GM15510 (cell line): ENCODE measurements around the gene MAG.

ENCODE experiments used
- POLR2A ChIP-seq: IDR thresholded peaks from 3 replicates; pipeline ENCODE4 v1.6.1; 2011; ENCODE audit warnings: borderline replicate concordance; ENCODE audit not compliant: insufficient read length; ENCODE audit errors: extremely low read depth

The MAG gene

DNA sequence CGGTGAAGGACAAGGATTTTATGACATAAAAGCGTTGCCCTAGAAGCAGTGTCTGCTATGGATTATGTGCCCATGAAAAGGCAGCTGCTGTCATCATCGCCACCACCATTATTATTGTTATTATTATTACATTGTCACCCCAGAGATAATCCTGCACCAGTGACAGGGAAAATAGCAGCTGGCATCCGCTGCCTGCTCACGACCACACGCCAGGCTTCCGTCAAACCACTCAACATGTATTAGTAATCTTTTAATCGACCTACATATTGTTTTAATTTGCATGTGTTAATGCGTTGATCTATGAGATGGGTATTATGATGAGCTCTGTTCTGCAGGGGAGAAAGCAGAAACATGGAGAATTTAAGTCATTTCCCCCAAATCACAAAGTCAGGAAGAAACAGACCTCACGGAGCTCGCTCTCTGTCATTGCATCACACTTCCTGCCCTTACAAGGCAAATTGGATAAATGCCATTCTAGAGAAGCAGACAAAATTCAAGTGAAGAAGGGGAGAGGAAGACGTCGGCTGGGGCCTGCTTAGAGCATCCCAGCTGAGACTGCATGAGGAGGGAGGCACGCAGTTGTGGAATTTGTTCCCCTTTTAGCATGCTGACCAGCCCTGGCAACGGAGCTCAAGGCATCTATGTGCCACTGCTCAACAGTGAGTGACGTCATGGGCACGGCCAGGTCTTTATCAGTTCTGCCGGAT is 66.1 kb downstream of the MAG start, which contains the start of gene FFAR3:
Gene FFAR3, plus strand, starts transcription at position 594 of the 707 bp plus-strand sequence. CDS start 431 bp downstream, outside the sequence.
- no peak for TF ChIP-seq POLR2A

DNA sequence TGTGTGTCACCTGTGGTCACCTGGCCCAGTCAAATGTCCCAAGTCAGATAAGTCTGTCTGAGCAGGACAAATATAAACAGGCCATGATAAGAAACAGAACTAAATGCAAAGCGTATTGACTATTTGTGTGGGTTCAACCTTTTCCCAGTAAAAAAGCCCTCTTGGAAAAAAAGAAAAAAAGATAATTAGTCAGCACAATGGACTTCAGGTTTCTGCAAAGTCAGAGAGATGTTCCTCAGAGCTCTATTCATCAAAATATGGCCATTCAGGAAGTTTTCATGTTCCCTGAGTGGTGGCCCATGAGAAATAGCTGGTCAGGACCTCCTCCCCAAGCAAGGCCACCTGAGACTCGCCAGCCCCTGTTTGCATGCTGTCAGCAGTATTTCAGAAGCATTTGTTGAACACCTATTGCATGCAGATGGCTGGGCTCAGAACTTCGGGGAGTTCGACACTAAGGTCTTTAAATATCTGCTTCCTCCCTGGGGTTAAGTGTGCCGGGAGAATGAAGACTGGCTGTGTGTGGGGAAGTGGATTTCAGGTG is 69.0 kb downstream of the MAG start:
- no peak for TF ChIP-seq POLR2A

DNA sequence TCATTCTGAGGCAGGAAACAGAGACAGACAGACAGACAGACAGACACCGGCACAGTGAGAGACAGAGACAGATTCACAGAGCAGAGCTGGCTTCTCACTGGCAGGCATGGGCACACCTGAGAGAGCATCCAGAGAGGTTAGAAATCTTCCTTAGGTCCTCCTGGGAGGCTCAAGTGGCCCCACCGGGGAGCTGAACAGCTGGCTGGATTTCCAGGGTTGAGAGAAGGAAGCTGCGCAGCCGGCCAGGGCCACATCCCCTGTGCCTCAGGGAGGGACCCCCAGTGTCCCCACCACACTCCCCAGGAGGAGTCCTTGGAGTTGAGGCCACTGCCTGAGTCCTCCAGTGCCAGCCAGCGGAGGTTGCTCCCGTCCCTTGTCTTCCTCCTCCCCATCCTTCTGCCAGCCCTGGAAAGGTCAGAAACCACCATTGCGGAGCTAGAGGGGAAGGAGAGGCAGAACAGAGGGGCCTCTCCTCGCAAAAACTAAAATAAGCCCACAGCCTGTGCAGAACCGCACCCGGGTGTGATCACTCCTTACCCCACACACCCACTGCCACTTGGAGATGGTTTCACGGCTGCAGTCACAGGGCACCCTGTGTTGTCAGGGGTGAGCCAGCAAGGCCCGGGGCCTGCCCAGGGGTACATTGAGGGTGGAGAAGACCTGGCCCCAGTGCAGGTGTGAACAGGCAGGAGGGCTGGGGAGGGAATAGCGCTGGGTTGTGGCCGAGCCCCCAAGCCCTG is 70.5 kb downstream of the MAG start:
- no peak for TF ChIP-seq POLR2A

DNA sequence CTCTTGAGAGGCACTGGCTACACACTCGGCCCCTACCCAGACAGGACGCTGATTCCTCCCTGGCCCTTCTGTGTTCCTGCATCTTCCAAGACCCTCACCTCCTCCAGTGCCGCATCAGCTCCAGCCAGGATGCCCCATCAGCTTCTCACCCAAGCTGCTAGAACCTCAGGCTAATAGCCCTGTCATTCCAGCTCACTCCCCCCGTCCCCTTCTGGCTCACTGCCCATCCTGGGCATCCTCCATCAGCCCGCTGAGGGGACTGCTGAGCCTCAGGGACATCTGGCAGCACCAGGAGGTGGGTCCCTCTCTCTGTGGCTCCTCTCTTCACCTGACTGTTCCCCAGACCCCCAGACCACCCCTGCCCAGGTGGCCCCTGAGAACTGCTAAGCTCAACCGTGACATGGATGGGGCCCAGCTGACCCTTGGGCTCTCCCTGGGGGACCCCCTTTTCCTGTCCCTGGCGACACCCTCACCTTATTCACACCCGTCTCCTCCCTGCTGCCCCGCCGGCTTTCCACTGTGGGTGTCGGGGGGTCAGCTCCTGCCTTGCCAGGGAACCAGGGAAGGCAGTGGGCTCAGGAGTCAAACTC is 71.1 kb downstream of the MAG start:
- TF ChIP-seq POLR2A = no peak
